GM23248 (cell line): ENCODE results near the gene COL19A1.

Experiments
- EZH2 ChIP-seq: fragments of 200-600 bp; sonication (generic); IDR thresholded peaks from 2 replicates; pipeline ENCODE4 v1.6.1; 2018; ENCODE audit warnings: antibody characterized with exemption, mild to moderate bottlenecking; ENCODE audit not compliant: insufficient read depth, poor library complexity, severe bottlenecking
- EZH2phosphoT487 ChIP-seq: fragments of 200-600 bp; sonication (generic); IDR thresholded peaks from 2 replicates; pipeline ENCODE4 v1.6.1; 2018; ENCODE audit warnings: antibody characterized with exemption, moderate library complexity, mild to moderate bottlenecking, low read depth; ENCODE audit not compliant: insufficient read depth

GRCh38 chr6:70241991-70242420, 375.6 kb downstream of the COL19A1 start:
- no peak for TF ChIP-seq EZH2phosphoT487
- no peak for TF ChIP-seq EZH2
